HG02588 (cell line): Measurements from ENCODE around the gene UFL1.
"Not testable (repeated sequence)": the region's sequence is repeated elsewhere in the genome, so short reads cannot be mapped to it uniquely, and the experiment has no call there.

Experiments
- ATAC-seq: cut with Tn5 transposase; IDR thresholded peaks from one replicate; pipeline ENCODE4 v1.9.1; 2021; ENCODE audit warnings: mild to moderate bottlenecking, moderate library complexity; ENCODE audit not compliant: unreplicated experiment

UFL1 gene

DNA sequence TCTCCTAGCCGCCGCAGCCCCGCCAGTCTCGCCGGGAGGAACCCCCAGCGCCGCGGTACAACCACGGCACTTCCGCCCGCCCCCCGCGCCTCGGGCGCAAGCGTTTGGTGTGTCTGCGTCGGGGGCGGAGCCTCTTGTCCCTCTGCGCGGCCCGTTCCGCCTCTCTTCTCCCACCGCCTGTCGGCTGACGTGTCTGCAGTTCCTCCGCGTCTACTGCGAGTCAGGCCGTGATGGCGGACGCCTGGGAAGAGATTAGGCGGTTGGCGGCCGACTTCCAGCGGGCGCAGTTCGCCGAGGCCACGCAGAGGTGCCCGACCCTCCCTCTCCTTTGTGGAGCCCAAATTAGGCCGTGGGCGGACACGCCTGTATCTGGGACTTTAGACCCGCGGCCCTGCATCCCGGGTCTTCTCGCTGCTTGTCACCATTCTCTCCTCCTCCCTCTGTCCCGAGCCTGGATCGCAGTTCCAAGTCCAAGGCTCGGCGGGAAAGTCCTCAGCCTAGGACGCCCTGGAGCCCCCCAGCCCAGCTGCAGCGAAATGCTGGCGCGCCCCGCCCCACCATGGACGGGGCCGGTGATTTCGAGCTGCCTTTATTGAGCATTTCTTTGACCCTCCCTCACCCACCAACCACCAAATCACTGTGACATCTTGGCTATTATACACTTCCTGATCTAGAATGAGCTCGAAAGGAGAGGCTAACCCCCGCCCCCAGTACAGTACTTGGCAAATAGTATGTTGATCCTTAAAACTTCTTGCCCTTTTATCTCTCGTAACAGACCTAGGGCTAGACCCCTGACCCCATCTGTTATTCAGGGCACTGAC, at the start of gene UFL1:
Gene UFL1, plus strand, starts transcription at position 163 of the 821 bp plus-strand sequence. Its CDS starts 68 bp downstream, at position 231.
- ATAC-seq, result peak; percentile 96

DNA sequence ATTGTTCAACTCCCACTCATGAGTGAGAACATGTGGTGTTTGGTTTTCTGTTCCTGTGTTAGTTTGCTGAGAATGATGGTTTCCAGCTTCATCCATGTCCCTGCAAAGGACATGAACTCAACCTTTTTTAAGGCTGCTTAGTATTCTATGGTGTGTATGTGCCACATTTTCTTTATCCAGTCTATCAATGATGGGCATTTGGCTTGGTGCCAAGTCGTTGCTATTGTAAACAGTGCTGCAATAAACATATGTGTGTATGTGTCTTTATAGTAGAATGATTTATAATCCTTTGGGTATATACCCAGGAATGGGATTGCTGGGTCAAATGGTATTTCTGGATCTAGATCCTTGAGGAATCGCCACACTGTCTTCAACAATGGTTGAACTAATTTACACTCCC, 49.3 kb upstream of the UFL1 start:
- ATAC-seq, result not testable (repeated sequence)

DNA sequence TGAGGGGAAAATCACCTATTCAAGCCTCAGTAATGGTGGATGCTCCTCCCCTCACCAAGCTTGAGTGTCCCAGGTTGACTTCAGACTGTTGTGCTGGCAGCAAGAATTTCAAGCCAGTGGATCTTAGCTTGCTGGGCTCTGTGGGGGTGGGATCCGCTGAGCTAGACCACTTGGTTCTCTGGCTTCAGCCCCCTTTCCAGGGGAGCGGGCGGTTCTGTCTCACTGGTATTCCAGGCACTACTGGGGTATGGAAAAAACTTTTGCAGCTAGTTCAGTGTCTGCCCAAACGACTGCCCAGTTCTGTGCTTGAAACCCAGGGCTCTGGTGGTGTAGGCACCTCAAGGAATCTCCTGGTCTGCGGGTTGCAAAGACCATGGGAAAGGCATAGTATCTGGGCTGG, 42.9 kb upstream of the UFL1 start:
- no peak for ATAC-seq

DNA sequence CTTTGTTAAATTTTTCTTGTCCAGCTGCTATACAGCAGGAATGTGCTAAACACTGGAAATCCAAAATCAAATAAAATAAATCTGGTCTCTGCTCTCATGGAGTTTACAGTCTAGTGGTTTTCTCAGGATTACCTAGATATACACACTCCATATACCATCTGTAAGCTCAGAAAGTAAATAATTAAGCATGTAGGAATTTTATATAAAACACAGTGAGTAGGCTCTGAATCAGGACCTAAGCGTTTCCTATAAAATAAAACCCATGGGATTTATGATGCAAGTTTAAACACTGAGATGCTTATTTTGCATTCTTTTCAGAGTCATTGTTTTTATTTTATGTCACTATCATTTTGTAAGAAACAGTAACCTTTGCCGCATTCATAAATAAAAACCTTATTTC, 29.7 kb upstream of the UFL1 start:
- ATAC-seq, result no peak

DNA sequence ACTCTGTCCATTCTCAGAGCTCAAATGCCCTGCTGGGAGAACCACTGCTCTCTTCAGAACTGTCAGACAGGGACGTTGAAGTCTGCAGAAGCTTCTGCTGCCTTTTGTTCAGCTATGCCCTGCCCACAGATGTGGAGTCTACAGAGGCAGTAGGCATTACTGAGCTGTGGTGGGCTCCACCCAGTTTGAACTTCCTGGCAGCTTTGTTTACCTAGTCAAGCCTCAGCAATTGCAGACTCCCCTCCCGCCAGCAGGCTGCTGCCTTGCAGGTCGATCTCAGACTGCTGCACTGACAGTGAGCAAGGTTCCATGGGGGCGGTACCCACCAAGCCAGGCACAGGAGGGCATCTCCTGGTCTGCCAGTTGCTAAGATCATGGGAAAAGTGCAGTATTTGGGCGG, 21.8 kb upstream of the UFL1 start:
- ATAC-seq, result no peak

DNA sequence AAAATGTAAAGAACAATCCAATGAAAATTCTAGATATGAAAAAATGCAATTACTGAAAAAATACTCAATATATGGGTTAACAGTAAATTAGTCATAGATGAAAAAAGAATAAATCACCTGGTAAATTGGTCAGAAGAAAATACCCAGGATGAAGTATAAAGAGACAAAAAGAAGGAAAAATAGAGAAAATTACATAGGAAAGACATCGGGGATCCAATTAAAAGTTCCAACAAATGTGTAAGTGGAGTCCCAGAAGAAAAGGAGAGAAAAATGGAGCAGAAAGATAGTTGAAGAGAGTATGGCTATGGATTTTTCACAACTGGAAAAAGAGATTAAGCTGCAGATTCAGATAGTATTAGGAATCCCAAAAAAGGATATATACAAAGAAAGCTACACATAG, 18.7 kb upstream of the UFL1 start:
- ATAC-seq, result no peak

GRCh38 chr6:96505363-96505762, 16.2 kb upstream of the UFL1 start:
- no peak for ATAC-seq

GRCh38 chr6:96509281-96509680, 12.3 kb upstream of the UFL1 start:
- ATAC-seq, result no peak

- ATAC-seq, result no peak
Observed at GRCh38 chr6:96520171-96521115, 1.2 kb upstream of the UFL1 start.

DNA sequence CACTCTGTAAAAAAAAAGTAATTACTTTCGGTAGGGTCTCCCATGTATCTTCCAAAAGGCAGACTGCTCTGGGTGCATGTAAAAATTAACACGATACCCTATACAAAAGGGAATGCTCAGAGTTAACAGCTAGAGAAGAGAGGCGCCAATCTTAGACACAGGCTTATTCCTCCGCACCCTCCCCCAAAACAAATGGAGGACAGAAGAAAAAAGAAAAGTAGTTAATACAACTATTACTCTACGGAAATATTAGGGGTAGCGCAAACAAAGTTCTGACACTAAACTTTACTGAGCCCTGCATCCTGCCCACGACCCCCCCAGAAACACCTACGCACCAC, 331 bp upstream of the UFL1 start:
- ATAC-seq, result peak; percentile 20

- peak; percentile 25 for ATAC-seq
Observed at GRCh38 chr6:96522465-96523009, 931 bp downstream of the UFL1 start.

DNA sequence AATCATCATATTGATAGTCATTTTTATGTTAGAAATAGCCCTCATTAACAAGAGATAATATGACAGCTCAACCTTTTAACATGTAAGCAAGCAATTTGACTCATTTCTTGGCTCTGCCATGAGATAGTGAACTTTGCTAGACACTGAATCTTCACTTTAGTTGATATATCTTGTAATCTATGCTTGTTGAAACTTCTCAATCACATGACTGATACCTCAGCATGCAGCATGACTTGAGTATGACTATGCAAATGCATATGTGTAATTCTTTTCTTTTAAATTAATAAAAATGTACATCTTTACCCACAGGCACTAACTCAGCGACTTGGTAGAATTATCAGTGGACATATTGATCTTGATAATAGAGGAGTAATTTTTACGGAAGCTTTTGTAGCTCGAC, 6.6 kb downstream of the UFL1 start:
- no peak for ATAC-seq

DNA sequence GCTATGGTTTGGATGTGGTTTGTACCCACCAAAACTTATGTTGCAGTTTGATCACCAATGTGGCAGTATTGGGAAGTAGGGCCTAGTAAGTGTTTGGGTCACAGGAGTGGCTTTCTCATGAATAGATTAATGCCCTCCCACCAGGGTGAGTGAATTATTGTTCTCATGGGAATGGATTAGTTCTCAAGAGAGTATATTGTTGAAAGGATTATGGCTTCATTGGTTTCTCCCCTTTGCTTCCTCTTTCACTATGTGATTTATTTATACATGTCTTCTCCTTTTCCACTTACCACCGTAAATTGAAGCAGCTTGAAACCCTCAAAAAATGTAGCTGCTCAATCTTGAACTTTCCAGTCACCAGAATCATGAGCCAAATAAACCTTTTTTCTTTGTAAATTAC, 10.8 kb downstream of the UFL1 start:
- ATAC-seq, result no peak

GRCh38 chr6:96537726-96538125, 16.1 kb downstream of the UFL1 start:
- no peak for ATAC-seq

- ATAC-seq, result no peak
Observed at GRCh38 chr6:96542702-96543101, 21.1 kb downstream of the UFL1 start.

GRCh38 chr6:96545882-96546281, 24.3 kb downstream of the UFL1 start:
- ATAC-seq, result no peak

- ATAC-seq, result no peak
Observed at GRCh38 chr6:96547654-96548053, 26.0 kb downstream of the UFL1 start.

DNA sequence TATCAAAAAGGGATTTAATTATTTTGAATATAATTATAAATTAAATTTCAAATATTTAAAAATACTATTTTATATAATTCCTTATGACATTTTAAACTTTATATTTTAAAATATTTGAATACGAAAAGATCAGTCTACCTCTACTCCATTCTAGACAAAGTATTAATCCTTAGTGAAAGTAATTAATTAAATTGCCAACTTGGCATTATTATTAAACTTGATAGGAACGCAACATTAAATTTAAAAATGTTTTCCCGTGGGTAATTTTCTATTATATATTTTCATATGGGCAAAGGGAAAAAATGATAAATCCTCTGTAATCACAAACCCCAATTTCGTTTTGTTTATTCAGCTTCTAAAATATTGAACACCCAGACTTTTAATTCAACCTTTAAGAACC, 33.0 kb downstream of the UFL1 start:
- ATAC-seq, result no peak

- not testable (repeated sequence) for ATAC-seq
Observed at GRCh38 chr6:96559740-96560139, 38.1 kb downstream of the UFL1 start.

GRCh38 chr6:96562886-96563285, 41.3 kb downstream of the UFL1 start, which contains the start of gene FHL5:
Gene FHL5 (plus strand): TSS chr6:96563128. CDS start chr6:96603614, 40,486 bp downstream.
- no peak for ATAC-seq

- ATAC-seq, result no peak
Observed at GRCh38 chr6:96563853-96564252, 42.2 kb downstream of the UFL1 start.

DNA sequence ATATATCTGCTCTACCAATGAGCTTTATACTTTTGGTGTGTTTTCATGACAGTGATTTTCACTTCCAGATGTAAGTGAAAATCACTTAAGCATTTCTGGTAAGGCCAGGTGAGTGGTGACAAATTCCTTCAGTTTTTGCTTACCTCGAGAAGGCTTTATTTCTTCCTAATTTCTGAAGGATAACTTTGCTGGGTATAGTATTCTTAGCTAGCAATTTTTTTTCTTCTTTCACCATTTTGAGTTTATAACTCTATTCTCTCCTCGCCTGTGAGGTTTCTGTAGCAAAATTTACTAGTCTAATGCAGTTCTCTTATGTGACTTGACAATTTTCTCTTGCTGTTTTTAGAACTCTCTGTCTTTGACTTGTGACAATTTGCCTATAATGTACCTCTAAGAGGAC, 48.4 kb downstream of the UFL1 start:
- no peak for ATAC-seq
